Stimulated activated CD4-positive, alpha-beta T cell treated with anti-CD3 and anti-CD28 coated beads, Interleukin-2, amount 100 ng/mL, for 48 hours (primary cell): ENCODE data around the gene ZMAT5.

Experiments used
- DNase-seq, 2 donors: peaks; one replicate each; pipeline ENCODE4 v3.0.0-alpha.2; 2020

The ZMAT5 gene

DNA sequence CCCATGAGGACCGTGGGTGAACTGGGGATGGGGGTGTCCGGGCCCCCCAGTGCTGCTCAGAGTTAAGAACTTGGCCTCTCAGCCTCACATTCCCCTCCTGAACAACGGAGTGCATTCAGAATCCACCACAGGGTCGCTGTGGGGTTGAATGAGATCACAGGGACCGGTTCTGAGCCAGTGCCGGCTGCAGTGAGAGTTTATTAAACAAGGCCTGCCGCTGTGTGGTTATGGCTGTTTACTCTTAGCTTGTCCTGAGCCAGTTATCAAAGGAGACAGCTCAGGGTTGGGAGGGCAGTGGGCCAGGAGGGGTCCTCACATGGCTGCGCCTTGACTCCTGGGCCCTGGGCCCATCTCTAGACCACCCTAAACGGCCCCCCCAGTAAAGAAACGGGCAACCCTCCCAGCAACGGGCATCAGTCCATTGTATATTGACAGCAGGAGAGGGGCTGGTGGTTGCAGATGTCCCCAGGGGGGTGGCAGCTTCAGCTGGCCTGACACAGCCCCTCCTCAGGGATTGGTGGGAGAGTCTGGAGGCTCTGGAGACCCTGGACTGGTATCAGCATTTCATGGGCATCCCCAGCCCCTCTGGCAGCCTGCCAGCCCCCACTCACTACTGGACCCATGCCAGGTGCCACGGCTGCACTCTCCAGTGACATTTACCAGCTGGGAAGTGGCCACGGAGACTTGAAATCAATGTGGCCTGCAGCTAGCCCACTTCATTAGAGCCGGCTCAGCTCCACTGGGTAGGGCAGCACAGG is 62.1 kb downstream of the ZMAT5 start:
- DNase-seq, result no peak

GRCh38 chr22:29703569-29704195 is 63.1 kb downstream of the ZMAT5 start:
- DNase-seq, result no peak

- DNase-seq, result no peak
Observed at GRCh38 chr22:29702931-29703501, 63.8 kb downstream of the ZMAT5 start.

- no peak for DNase-seq
Observed at GRCh38 chr22:29702000-29702930, 64.5 kb downstream of the ZMAT5 start.

GRCh38 chr22:29701155-29701999 is 65.4 kb downstream of the ZMAT5 start:
- peak in 1 of 2 donors; percentile 14 for DNase-seq

- DNase-seq, result no peak
Observed at GRCh38 chr22:29700900-29701154, 66.0 kb downstream of the ZMAT5 start.

DNA sequence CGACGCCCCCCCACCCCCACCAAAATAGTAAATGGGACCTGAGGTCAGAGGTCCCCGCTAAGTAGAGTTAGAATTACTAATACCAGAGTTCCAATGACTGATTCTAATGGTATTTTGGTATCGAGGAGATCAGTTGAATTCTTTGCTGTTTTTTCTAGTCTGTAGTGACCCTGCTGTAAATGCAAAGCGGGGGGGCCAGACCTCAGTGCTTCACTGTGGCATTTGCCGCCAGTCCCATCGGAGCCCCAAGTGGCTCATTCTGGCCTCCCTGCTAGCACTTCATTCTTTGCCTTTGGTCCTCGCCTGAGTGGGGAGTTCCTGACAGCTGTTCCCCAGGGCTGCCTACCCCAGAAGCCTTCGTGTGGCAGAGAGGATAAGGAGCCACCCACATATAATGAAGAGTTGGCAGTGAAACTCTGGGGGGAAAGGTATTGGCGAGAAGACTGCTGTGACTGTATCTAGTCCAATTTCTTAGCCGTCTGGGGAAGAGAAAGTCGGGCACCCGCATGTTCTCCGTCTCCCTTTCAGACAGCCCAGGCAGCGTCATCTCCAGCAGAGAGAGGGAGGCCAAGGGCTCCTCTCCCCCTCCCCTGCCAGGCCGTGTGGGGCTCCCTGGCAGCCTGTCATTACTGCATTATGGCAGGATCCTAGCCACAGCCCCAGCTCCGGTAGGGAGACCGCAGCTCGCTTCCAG is 66.5 kb downstream of the ZMAT5 start:
- no peak for DNase-seq

DNA sequence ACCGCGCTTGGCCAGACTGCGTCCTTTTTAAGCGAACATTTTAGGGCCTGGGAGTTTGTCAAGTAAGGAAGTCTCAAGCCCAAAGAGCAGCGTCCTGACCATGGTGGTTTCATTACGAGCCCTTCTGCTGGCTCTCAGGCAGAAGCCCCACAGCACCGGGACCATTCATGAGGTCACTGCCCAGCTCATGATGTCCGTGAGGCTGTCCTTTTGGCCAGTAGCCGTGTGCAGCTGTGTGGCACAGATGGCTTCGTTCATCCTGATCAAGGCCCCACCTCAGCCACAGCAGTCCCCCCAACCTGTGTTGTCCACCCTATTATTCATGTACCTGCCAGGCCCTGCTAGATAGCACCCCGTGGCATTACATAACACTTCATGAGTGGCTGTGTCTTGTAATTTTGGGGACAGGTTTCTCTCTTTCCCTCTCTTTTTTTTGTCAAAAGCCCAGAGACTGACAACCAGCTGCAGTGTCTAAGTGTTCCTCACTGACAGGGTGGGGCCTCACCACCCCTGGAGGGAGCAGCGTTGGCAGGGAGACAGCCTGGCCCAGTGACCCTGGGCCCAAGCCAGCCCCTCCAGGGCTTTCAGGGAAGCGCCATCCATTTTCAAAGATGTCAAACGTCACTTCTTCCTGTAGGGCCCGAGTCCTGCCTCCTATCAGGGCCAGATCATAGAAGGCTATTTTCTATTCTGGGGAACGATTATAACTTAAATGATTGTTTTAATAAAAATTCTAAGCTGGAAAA is 68.8 kb downstream of the ZMAT5 start:
- no peak for DNase-seq

GRCh38 chr22:29695129-29695926 is 71.5 kb downstream of the ZMAT5 start:
- DNase-seq, result no peak

DNA sequence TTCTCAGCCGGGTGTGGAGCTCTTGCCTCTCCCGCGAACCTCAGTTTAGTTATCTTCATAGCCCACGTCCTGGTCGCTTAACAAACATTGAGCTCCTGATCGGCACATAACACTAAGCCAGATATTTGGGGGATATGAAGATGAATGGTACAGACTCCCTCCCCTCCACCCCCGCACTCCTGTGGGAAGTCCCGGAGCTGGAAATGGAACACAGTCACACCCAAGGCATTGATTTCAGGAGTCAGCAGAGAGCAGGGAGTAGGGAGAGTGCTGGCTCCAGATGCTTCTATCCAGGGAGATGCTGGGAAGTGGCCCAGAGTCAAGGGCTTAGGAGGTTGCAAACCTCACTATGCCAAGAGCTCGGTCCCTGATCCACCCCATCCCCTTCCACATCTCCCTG is 73.1 kb downstream of the ZMAT5 start:
- DNase-seq, result no peak

DNA sequence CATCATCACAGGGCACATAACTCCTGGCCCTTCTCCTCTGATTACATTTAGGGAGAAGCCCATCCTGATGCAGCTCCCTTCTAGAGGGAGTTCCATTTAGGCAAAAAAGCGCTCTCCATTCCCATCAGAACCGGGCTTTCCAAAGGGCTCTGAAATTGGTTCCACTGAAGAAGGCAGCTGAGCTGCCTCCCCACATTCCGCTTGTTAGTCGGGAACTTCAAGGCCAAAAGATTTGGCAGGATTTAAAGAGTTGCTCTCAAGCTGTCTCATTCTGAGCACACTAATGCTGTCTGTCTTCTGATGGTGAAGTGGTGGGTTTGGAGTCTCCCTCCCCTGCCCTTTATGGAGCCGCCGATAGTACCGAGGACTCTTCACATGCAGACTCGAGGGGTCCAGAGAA is 73.6 kb downstream of the ZMAT5 start:
- no peak for DNase-seq

- no peak for DNase-seq
Observed at GRCh38 chr22:29692327-29692640, 74.5 kb downstream of the ZMAT5 start.

DNA sequence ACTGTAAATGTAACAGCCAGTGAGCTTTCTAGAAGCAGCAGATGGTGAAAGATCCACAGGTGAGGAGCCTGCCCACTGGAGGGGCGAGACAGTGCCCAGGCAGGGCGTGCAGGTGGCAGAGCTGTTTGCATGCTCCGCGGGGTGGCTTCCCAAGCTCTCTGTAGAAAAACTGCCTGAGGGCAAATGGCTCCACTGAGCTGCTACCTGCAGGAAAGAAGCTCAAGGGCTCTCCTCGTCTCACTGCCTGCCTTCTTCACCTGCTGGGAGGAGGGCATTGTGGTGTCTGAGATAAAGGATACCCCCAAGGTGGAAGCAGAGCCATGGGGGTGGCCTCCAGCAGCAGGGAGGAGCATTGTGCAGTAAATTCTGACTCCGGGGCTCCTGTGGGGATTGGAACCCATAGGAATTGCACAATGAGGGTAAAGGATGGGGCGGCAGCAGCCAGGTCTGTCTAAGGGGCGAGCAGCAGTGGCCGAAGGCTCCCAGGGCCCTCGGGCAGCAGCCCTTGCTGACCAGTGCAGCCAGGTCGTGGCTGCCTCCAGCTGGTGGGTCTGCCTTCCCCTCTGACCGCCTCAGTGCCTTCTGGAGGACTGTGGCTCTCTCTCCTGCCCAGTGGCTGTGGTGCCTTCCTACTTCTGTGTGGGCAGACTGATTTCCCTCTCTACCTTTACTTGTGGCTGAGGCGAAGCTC is 75.0 kb downstream of the ZMAT5 start:
- DNase-seq, result no peak

- DNase-seq, result no peak
Observed at GRCh38 chr22:29690476-29690875, 76.3 kb downstream of the ZMAT5 start.

DNA sequence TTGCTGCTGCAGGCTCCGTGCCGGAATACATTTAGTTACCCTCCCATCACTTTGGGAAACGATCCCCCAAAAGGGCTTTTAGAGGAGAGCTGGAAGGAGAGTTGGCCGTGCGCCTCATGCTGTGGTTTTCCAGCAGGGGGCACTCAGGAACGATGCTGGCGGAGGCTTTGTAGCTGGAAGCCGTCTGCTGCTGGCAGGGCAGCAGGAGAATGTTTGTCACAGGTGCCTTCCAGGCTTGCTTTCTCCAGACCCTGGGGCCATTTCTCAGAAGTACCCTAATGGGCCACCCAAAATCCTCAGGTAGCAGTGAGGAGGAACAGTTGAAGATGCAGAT is 77.0 kb downstream of the ZMAT5 start:
- peak; percentile 36 to 41 for DNase-seq

GRCh38 chr22:29689206-29689879 is 77.5 kb downstream of the ZMAT5 start:
- no peak for DNase-seq

- DNase-seq, result no peak
Observed at GRCh38 chr22:29684244-29684643, 82.6 kb downstream of the ZMAT5 start.

- no peak for DNase-seq
Observed at GRCh38 chr22:29683536-29683935, 83.3 kb downstream of the ZMAT5 start.
